HepG2 (cell line): ENCODE measurements around the gene AMZ1. TPM values are rescaled to one million over a fixed set of nuclear protein-coding genes. Genes with fewer than 3 reads are reported as not detected.

Experiments
- ATAC-seq: fragments of 200-7000 bp; cut with Tn5 transposase; 3 replicates; pipeline ENCODE4 v1.9.1; 2020; ENCODE audit warnings: mild to moderate bottlenecking, moderate library complexity
- BruUV-seq: library from RNA; stranded (reverse); fragments of 400-500 nt; replicated peaks from 2 replicates; lab custom pipeline; 2021; lab: Mats Ljungman, UMichigan
- CTCF ChIA-PET: fragments of 300-600 bp; formaldehyde crosslinking; extraction: SDS; loops from one replicate; lab custom pipeline; 2021; ENCODE audit warnings: low total read pairs, inconsistent platforms, low intra/inter-chr PET ratio; lab: Yijun Ruan, JAX
- POLR2A ChIA-PET: fragments of 350-600 bp; sonication (Branson Sonifier 250); formaldehyde crosslinking; loops from one replicate; lab custom pipeline; 2020; ENCODE audit warnings: antibody characterized with exemption, inconsistent platforms; lab: Yijun Ruan, JAX
- DNase-seq: peaks from one replicate; pipeline ENCODE4 v3.0.0-alpha.2; 2015; ENCODE audit warnings: low spot score
- FAIRE-seq: peaks from 3 replicates; lab custom pipeline; 2011; peaks lifted over from hg19 to GRCh38; lab: Jason Lieb, UNC
- H2AFZ ChIP-seq: one replicate; pipeline ENCODE4 v1.6.1; 2011; ENCODE audit warnings: low read length, inconsistent platforms
- H3K27ac ChIP-seq: fragments of 300-600 bp; 3 replicates; pipeline ENCODE4 v1.8.0; 2011; ENCODE audit warnings: mixed run types, mild to moderate bottlenecking, mixed read lengths, low read length, inconsistent platforms; ENCODE audit not compliant: insufficient read depth; ENCODE audit errors: extremely low read length
- H3K27me3 ChIP-seq, 2 experiments: fragments of 200-600 bp in 1 of 2; 2 replicates in 1 of 2; 3 replicates in 1 of 2; pipeline versions ENCODE4 v1.6.0 to v1.8.0; 2011; ENCODE audit warnings: low read length in 2 of 2, mild to moderate bottlenecking in 2 of 2, moderate library complexity in 2 of 2, inconsistent platforms in 1 of 2; ENCODE audit not compliant: insufficient read depth in 2 of 2, control insufficient read depth in 1 of 2
- H3K36me3 ChIP-seq, 2 experiments: fragments of 200-600 bp in 1 of 2; replicated peaks in 1 of 2; 2 replicates in 1 of 2; 3 replicates in 1 of 2; pipeline versions ENCODE4 v1.5.1 to v1.8.0; 2011; ENCODE audit warnings: low read length in 2 of 2, inconsistent platforms in 1 of 2; ENCODE audit not compliant: insufficient read depth in 2 of 2, control insufficient read depth in 1 of 2
- H3K4me1 ChIP-seq: 2 replicates; pipeline ENCODE4 v1.5.1; 2012; ENCODE audit warnings: low read length, inconsistent platforms; ENCODE audit not compliant: insufficient read depth
- H3K4me2 ChIP-seq: 2 replicates; pipeline ENCODE4 v1.6.0; 2011; ENCODE audit warnings: low read depth, low read length, inconsistent platforms
- H3K4me3 ChIP-seq, 3 experiments: fragments of 200-600 bp in 1 of 3; sonication (generic), shearing (Covaris generic) in 1 of 3; replicated peaks in 1 of 3; 2 replicates each; pipeline ENCODE4 v1.5.1; 2011 to 2016; ENCODE audit warnings: low read length in 3 of 3, inconsistent platforms in 2 of 3, low read depth in 2 of 3, mild to moderate bottlenecking in 2 of 3, control low read depth in 1 of 3, mixed read lengths in 1 of 3; ENCODE audit not compliant: insufficient read depth in 1 of 3
- H3K79me2 ChIP-seq: one replicate; pipeline ENCODE4 v1.6.1; 2011; ENCODE audit warnings: low read length, inconsistent platforms; ENCODE audit not compliant: insufficient read depth
- H3K9ac ChIP-seq: 2 replicates; pipeline ENCODE4 v1.6.0; 2011; ENCODE audit warnings: mild to moderate bottlenecking, low read depth, low read length, inconsistent platforms; ENCODE audit not compliant: insufficient read depth
- H3K9me3 ChIP-seq: 2 replicates; pipeline ENCODE4 v1.5.1; 2012; ENCODE audit warnings: mild to moderate bottlenecking, low read length
- H4K20me1 ChIP-seq: 2 replicates; pipeline ENCODE4 v1.6.0; 2011; ENCODE audit warnings: inconsistent platforms, mild to moderate bottlenecking, low read length, moderate library complexity; ENCODE audit not compliant: insufficient read depth
- HNRNPL ChIP-seq: fragments of 200-400 bp; formaldehyde crosslinking; IDR thresholded peaks from 2 replicates; pipeline ENCODE4 v1.6.1; 2017; ENCODE audit warnings: mild to moderate bottlenecking, low read depth, low read length
- MYNN ChIP-seq: sonication (generic); formaldehyde crosslinking; IDR thresholded peaks from 2 replicates; pipeline ENCODE4 v1.4.0; 2020; ENCODE audit warnings: mild to moderate bottlenecking, low read depth, missing genetic modification reagents
- RBFOX2 ChIP-seq: fragments of 200-400 bp; formaldehyde crosslinking; IDR thresholded peaks from 2 replicates; pipeline ENCODE4 v1.6.1; 2017; ENCODE audit warnings: low read depth, mild to moderate bottlenecking, low read length
- STAG1 ChIP-seq: sonication (generic); formaldehyde crosslinking; IDR thresholded peaks from 2 replicates; pipeline ENCODE4 v1.4.0; 2020; ENCODE audit warnings: missing genetic modification reagents
- ZBTB7B ChIP-seq: sonication (generic); formaldehyde crosslinking; IDR thresholded peaks from 2 replicates; pipeline ENCODE4 v1.4.0; 2020; ENCODE audit warnings: missing genetic modification reagents
- ZFX ChIP-seq: sonication (generic); formaldehyde crosslinking; IDR thresholded peaks from 2 replicates; pipeline ENCODE4 v1.4.0; 2020; ENCODE audit warnings: mild to moderate bottlenecking, low read depth, missing genetic modification reagents, moderate library complexity
- WGBS: methylation state at CpG from one replicate; pipeline ENCODE4 v1.1.6; 2017; ENCODE audit warnings: low lambda C conversion rate; 5-methylcytosine and 5-hydroxymethylcytosine counted together
- in situ Hi-C: cut with HindIII; loops from 2 replicates; pipeline ENCODE4 v1.10.0; 2017; ENCODE audit warnings: low pct_unique_long_range_greater_than_20kb; ENCODE audit not compliant: extremely low pct_ligation_motif_present
- intact Hi-C: fragments of 100-400 bp; cut with micrococcal nuclease; formaldehyde crosslinking; loops from one replicate; pipeline ENCODE4 v1.10.0; 2022; ENCODE audit not compliant: unreplicated experiment
- polyA plus RNA-seq, 8 experiments: library from polyadenylated mRNA; depleted of rRNA in 3 of 8; stranded (reverse) in 7 of 8; unstranded in 1 of 8; fragments of >200 nt; fragmentation: Illumina TruSeq in 4 of 8; extraction: Trizol in 4 of 8; gene quantifications; 2 replicates each; pipeline versions ENCODE4 v1.2.1 to v1.2.3, GENCODE V29; 2011 to 2016; ENCODE audit warnings: low read depth in 4 of 8, missing spikeins in 1 of 8, mixed read lengths in 1 of 8; ENCODE audit not compliant: insufficient read depth in 1 of 8
- total RNA-seq, 5 experiments: library from RNA; depleted of rRNA; stranded (reverse); fragments of >200 nt; fragmentation: Illumina TruSeq; extraction: Trizol; gene quantifications; 2 replicates each; pipeline ENCODE4 v1.2.3, GENCODE V29; 2016; ENCODE audit warnings: low read depth in 1 of 5
- TF ChIP-seq, protein P1 (sequence below): IDR thresholded peaks from 2 replicates; pipeline ENCODE4 v1.6.1; 2018; ENCODE audit warnings: missing genetic modification reagents, mild to moderate bottlenecking, missing compliant biosample characterization
- TF ChIP-seq, protein P2 (sequence below): IDR thresholded peaks from 2 replicates; pipeline ENCODE4 v1.6.1; 2012; ENCODE audit warnings: inconsistent platforms
- TF ChIP-seq, protein P3 (sequence below): fragments of 450-650 bp; IDR thresholded peaks from 2 replicates; pipeline ENCODE4 v1.6.1; 2017
- TF ChIP-seq, protein P4 (sequence below): sonication (generic); formaldehyde crosslinking; IDR thresholded peaks from 2 replicates; pipeline ENCODE4 v1.5.0; 2020; ENCODE audit warnings: mild to moderate bottlenecking, missing genetic modification reagents, moderate library complexity

The AMZ1 gene
- total and polyA plus RNA-seq, 2 of the 13 experiments (the other 11 are each of a cell fraction or from before 2014, with no cell fraction given): 0.03 TPM; not detected in 1

DNA sequence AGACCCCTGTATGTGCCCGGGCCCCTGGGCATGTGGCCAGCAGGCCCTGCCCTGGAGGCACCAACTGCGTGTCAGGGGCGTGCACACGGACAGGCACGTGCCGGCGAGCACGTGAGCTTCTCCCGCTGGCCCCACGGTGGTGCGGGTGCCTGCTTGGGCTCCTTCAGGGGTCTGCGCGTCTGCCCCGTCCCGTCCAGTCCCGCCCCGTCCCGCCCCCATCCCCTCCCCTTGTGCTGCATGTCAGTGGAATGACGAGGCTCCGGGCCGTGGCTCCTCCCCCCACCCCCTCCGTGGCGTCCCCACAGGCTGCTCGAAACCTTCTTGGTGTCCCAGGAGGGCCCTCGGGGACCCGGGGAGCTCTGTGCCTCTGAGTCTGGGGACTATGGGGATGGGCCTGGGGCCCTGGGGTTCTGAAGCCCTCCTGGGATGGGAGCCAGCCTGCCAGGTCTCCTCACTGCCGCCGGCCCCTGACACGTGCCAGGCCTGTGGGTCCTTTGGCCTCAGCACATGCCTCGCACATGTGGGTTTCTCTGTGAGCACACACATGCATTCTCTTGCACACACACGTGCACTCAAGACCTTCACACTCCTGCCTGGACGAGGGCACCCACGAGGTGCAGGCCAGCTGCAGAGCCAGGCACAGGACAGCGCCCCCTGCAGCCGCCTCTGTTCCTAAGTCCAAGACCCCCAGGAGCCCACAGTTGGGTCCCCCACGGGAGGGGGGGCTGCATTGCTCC is 27.5 kb upstream of the AMZ1 start:
- 94% methylated on average over 19 of the region's 36 CpGs for WGBS
- in situ Hi-C loops: no loop called here
- H3K27me3 ChIP-seq: no peaks in the 10 kb centered on the region
- no TSS peak for BruUV-seq
- no peak overlapping the region for H3K27ac ChIP-seq
- peaks cover 22 to 33% of the 10 kb centered on the region in 2 experiments for H3K36me3 ChIP-seq
- peaks cover 24% of the 10 kb centered on the region for H3K4me1 ChIP-seq
- H3K4me2 ChIP-seq: no peak overlapping the region
- no peak for DNase-seq
- POLR2A ChIA-PET: interaction anchor here (0.7 to 1.0 kb wide), 2 partner anchors 133 to 212 kb away, joined by 3 to 4 read pairs; no protein-coding TSS in a partner anchor
- intact Hi-C loops: no loop called here
- CTCF ChIA-PET: no interaction called here
- ATAC-seq: 0 out of 3 replicates have a peak, but pooled peaks have one; percentile 1
- H3K79me2 ChIP-seq: no peaks in the 10 kb centered on the region
- no peak for FAIRE-seq
- H4K20me1 ChIP-seq: peaks cover 7% of the 10 kb centered on the region; the same call in 1 of the 2 replicates
- no peak overlapping the region for H3K9ac ChIP-seq
- TF ChIP-seq RBFOX2 (0 out of 2 replicates have a peak, but pooled peaks have one; percentile 8), HNRNPL (0 out of 2 replicates have a peak, but pooled peaks have one; percentile 23), MYNN (no peak), ZFX (CRISPR knock-in tag) (0 out of 2 replicates have a peak, but pooled peaks have one; percentile 12), STAG1 (CRISPR knock-in tag) (peak; percentile 29; the same call in 1 of the 2 replicates), ZBTB7B (CRISPR knock-in tag) (peak; percentile 42; the same call in 1 of the 2 replicates)
- TF ChIP-seq, protein P1, sequence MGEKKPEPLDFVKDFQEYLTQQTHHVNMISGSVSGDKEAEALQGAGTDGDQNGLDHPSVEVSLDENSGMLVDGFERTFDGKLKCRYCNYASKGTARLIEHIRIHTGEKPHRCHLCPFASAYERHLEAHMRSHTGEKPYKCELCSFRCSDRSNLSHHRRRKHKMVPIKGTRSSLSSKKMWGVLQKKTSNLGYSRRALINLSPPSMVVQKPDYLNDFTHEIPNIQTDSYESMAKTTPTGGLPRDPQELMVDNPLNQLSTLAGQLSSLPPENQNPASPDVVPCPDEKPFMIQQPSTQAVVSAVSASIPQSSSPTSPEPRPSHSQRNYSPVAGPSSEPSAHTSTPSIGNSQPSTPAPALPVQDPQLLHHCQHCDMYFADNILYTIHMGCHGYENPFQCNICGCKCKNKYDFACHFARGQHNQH (CRISPR knock-in tag): 0 out of 2 replicates have a peak, but pooled peaks have one; percentile 15
- TF ChIP-seq, protein P2, sequence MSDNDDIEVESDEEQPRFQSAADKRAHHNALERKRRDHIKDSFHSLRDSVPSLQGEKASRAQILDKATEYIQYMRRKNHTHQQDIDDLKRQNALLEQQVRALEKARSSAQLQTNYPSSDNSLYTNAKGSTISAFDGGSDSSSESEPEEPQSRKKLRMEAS: peak; percentile 47; the same call in 1 of the 2 replicates
- TF ChIP-seq, protein P3, sequence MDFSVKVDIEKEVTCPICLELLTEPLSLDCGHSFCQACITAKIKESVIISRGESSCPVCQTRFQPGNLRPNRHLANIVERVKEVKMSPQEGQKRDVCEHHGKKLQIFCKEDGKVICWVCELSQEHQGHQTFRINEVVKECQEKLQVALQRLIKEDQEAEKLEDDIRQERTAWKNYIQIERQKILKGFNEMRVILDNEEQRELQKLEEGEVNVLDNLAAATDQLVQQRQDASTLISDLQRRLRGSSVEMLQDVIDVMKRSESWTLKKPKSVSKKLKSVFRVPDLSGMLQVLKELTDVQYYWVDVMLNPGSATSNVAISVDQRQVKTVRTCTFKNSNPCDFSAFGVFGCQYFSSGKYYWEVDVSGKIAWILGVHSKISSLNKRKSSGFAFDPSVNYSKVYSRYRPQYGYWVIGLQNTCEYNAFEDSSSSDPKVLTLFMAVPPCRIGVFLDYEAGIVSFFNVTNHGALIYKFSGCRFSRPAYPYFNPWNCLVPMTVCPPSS: no peak
- TF ChIP-seq, protein P4, sequence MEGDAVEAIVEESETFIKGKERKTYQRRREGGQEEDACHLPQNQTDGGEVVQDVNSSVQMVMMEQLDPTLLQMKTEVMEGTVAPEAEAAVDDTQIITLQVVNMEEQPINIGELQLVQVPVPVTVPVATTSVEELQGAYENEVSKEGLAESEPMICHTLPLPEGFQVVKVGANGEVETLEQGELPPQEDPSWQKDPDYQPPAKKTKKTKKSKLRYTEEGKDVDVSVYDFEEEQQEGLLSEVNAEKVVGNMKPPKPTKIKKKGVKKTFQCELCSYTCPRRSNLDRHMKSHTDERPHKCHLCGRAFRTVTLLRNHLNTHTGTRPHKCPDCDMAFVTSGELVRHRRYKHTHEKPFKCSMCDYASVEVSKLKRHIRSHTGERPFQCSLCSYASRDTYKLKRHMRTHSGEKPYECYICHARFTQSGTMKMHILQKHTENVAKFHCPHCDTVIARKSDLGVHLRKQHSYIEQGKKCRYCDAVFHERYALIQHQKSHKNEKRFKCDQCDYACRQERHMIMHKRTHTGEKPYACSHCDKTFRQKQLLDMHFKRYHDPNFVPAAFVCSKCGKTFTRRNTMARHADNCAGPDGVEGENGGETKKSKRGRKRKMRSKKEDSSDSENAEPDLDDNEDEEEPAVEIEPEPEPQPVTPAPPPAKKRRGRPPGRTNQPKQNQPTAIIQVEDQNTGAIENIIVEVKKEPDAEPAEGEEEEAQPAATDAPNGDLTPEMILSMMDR (CRISPR knock-in tag): peak; percentile 64
- no peaks in the 10 kb centered on the region for H3K9me3 ChIP-seq
- no peak overlapping the region for H2AFZ ChIP-seq
- H3K4me3 ChIP-seq: no peak overlapping the region
